ENCODE measurements around the gene LYPD6. TPM values are rescaled to one million over a fixed set of nuclear protein-coding genes. Genes with fewer than 3 reads are reported as not detected.

LYPD6 gene
- polyA plus RNA-seq, 1 of the 3 experiments (the other 2 are of a cell fraction) = 8.1 TPM

DNA sequence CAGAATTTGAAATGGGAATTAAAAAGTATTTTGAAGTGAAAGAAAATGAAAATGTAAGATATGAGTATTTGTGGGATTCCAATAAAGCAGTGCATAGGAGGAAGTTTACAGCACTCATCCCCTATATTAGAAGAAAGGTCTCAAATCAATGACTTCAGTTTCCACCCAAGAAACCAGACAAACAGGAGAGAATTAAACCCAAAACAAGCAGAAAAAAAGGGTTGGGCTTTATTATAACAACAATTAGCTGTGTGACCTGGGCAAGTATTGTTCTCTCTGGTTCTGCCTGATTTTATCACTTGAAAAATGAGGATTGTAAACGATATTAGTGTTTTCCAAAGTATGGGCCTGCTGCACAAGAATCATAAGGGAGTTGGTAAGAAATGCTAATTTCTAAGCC, 18.3 kb upstream of the LYPD6 start (continued):
- TF ChIP-seq, protein P1, sequence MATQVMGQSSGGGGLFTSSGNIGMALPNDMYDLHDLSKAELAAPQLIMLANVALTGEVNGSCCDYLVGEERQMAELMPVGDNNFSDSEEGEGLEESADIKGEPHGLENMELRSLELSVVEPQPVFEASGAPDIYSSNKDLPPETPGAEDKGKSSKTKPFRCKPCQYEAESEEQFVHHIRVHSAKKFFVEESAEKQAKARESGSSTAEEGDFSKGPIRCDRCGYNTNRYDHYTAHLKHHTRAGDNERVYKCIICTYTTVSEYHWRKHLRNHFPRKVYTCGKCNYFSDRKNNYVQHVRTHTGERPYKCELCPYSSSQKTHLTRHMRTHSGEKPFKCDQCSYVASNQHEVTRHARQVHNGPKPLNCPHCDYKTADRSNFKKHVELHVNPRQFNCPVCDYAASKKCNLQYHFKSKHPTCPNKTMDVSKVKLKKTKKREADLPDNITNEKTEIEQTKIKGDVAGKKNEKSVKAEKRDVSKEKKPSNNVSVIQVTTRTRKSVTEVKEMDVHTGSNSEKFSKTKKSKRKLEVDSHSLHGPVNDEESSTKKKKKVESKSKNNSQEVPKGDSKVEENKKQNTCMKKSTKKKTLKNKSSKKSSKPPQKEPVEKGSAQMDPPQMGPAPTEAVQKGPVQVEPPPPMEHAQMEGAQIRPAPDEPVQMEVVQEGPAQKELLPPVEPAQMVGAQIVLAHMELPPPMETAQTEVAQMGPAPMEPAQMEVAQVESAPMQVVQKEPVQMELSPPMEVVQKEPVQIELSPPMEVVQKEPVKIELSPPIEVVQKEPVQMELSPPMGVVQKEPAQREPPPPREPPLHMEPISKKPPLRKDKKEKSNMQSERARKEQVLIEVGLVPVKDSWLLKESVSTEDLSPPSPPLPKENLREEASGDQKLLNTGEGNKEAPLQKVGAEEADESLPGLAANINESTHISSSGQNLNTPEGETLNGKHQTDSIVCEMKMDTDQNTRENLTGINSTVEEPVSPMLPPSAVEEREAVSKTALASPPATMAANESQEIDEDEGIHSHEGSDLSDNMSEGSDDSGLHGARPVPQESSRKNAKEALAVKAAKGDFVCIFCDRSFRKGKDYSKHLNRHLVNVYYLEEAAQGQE (IDR thresholded peaks at IDR 0.05; ENCODE audit: low read depth, low read length) = no peak

DNA sequence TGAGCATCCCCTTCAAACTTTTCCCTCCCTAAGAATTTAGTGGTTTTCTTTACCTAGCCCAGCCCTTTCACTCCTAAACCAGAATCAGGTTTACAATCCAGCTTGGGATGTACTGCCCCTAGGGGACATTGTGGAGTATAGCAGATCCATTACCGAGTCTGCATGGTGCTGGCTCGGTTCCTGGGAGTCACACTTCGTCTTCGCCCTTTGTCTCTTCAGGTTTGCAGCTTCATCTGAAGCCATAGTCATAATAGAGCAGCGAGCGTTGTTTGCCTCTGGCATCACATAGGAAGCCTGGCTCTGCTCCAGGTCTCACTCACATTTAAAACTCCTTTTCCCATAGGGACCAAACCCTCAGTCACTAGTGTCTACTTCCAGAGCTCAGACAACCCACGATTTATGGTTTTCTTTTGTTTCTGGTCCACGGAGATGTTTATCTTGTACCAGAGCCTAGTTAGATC, 16.8 kb upstream of the LYPD6 start:
- Histone ChIP-seq H3K4me1 (ENCODE audit: control insufficient read depth in 1 of 2, insufficient read depth in 2 of 2, low read depth in 1 of 2, low read length in 1 of 2) (peaks cover 0 to 9% of the 10 kb centered on the region in 2 experiments; a peak in 2 of 4 replicates), H3K9ac (no peak overlapping the region), H2AFZ (ENCODE audit: low read depth) (0 out of 2 replicates have a peak overlapping the region, but pooled peaks have one; percentile 59), H4K20me1 (ENCODE audit: insufficient read depth) (no peaks in the 10 kb centered on the region), H3K27ac (ENCODE audit: low read depth in 2 of 2, low read length in 1 of 2) (peak overlapping the region in 1 of 2 experiments; percentile 43; a peak in 1 of 4 replicates), H3K9me2 (no peaks in the 10 kb centered on the region), H3K4me3 (ENCODE audit: low read depth in 2 of 2, low read length in 1 of 2) (no peak overlapping the region; a peak in 2 of 4 replicates), H3K36me3 (replicated peaks in 1 of 2; ENCODE audit: control insufficient read depth in 1 of 2, insufficient read depth in 2 of 2, low read length in 1 of 2) (no peaks in the 10 kb centered on the region), H3F3A (replicated peaks; ENCODE audit: insufficient read depth) (no peaks in the 10 kb centered on the region), H3K4me2 (peak overlapping the region; percentile 29), H3K9me3 (no peaks in the 10 kb centered on the region), H3K79me2 (ENCODE audit: insufficient read depth) (no peaks in the 10 kb centered on the region), H3K27me3 (ENCODE audit: insufficient read depth) (no peaks in the 10 kb centered on the region)
- ChIA-PET POLR2A (no interaction called here), CTCF (interaction anchor here (0.6 to 2.5 kb wide), 38 partner anchors 8 to 333 kb away, joined by 3 to 46 read pairs (median 4); partner anchors contain the start of gene LYPD6)
- peak; percentile 85 for DNase-seq
- 7% methylated on average over 8 of the region's 8 CpGs for WGBS (ENCODE audit: low lambda C conversion rate)
- TF ChIP-seq NRF1 (IDR thresholded peaks at IDR 0.05; ENCODE audit: low read depth, low read length) (no peak), NFIC (IDR thresholded peaks at IDR 0.05; ENCODE audit: borderline replicate concordance) (peak; percentile 22; the same call in 1 of the 2 replicates), RAD21 (IDR thresholded peaks at IDR 0.05; ENCODE audit: low read length) (peak; percentile 76), GATA2 (CRISPR knock-in tag; IDR thresholded peaks at IDR 0.05) (peak; percentile 44; the same call in 1 of the 2 replicates), EP300 (IDR thresholded peaks at IDR 0.05; ENCODE audit: borderline replicate concordance in 1 of 2, low read depth in 1 of 2, low read length in 1 of 2) (no peak), TCF12 (IDR thresholded peaks at IDR 0.05) (no peak), SMC3 (IDR thresholded peaks at IDR 0.05; ENCODE audit: low read depth, low read length) (peak; percentile 62)
- TF ChIP-seq, protein P2, sequence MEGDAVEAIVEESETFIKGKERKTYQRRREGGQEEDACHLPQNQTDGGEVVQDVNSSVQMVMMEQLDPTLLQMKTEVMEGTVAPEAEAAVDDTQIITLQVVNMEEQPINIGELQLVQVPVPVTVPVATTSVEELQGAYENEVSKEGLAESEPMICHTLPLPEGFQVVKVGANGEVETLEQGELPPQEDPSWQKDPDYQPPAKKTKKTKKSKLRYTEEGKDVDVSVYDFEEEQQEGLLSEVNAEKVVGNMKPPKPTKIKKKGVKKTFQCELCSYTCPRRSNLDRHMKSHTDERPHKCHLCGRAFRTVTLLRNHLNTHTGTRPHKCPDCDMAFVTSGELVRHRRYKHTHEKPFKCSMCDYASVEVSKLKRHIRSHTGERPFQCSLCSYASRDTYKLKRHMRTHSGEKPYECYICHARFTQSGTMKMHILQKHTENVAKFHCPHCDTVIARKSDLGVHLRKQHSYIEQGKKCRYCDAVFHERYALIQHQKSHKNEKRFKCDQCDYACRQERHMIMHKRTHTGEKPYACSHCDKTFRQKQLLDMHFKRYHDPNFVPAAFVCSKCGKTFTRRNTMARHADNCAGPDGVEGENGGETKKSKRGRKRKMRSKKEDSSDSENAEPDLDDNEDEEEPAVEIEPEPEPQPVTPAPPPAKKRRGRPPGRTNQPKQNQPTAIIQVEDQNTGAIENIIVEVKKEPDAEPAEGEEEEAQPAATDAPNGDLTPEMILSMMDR (IDR thresholded peaks at IDR 0.05) = peak; percentile 83

DNA sequence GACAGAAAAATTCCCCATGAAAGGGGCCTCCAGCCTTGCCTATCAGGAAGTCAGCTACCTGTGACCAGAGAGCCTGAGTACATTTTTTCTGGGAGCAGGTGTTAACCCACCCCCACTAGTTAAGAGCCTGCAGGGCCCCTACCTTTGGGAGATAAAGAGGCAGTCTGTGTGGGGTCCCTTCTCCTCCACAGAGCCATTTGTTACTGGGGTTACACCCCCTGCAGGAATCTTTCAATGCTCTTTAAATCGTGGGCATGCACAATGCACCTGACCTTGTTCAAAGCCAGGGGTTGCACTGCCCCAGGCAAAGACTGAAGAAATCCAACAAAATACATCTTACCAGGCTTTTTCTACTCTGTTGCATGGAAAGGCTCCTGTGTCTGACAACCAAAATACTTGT, 15.7 kb upstream of the LYPD6 start:
- no peaks in the 10 kb centered on the region for H3F3A ChIP-seq (replicated peaks; ENCODE audit: insufficient read depth)
- no peak overlapping the region for H2AFZ ChIP-seq (ENCODE audit: low read depth)
- H3K4me3 ChIP-seq (ENCODE audit: low read depth in 2 of 2, low read length in 1 of 2) = no peak overlapping the region
- POLR2A ChIA-PET = no interaction called here
- DNase-seq = no peak
- H3K9me3 ChIP-seq = no peaks in the 10 kb centered on the region
- no peaks in the 10 kb centered on the region for H3K79me2 ChIP-seq (ENCODE audit: insufficient read depth)
- no peaks in the 10 kb centered on the region for H3K9me2 ChIP-seq
- no peaks in the 10 kb centered on the region for H3K27me3 ChIP-seq (ENCODE audit: insufficient read depth)
- H4K20me1 ChIP-seq (ENCODE audit: insufficient read depth) = no peaks in the 10 kb centered on the region
- H3K27ac ChIP-seq (ENCODE audit: low read depth in 2 of 2, low read length in 1 of 2) = no peak overlapping the region
- no peak overlapping the region for H3K4me2 ChIP-seq
- H3K36me3 ChIP-seq (replicated peaks in 1 of 2; ENCODE audit: control insufficient read depth in 1 of 2, insufficient read depth in 2 of 2, low read length in 1 of 2) = no peaks in the 10 kb centered on the region
- peaks cover 0 to 9% of the 10 kb centered on the region in 2 experiments; a peak in 2 of 4 replicates for H3K4me1 ChIP-seq (ENCODE audit: control insufficient read depth in 1 of 2, insufficient read depth in 2 of 2, low read depth in 1 of 2, low read length in 1 of 2)
- H3K9ac ChIP-seq = no peak overlapping the region
- CTCF ChIA-PET = interaction anchor here (2.3 to 2.5 kb wide), 2 partner anchors 10 to 297 kb away, joined by 8 to 46 read pairs; no protein-coding TSS in a partner anchor
- WGBS (ENCODE audit: low lambda C conversion rate) = 83% methylated on average over 1 of the region's 1 CpG
- TF ChIP-seq GABPA (IDR thresholded peaks at IDR 0.05; ENCODE audit: low read depth) (no peak), GATA2 (CRISPR knock-in tag; IDR thresholded peaks at IDR 0.05) (no peak), TAF1 (IDR thresholded peaks at IDR 0.05; ENCODE audit: borderline replicate concordance, low read depth, low read length) (no peak), JUND (IDR thresholded peaks at IDR 0.05) (no peak), ELF1 (IDR thresholded peaks at IDR 0.05) (no peak), NRF1 (IDR thresholded peaks at IDR 0.05; ENCODE audit: low read depth, low read length) (no peak), RAD21 (IDR thresholded peaks at IDR 0.05; ENCODE audit: low read length) (no peak)
- TF ChIP-seq, protein P3, sequence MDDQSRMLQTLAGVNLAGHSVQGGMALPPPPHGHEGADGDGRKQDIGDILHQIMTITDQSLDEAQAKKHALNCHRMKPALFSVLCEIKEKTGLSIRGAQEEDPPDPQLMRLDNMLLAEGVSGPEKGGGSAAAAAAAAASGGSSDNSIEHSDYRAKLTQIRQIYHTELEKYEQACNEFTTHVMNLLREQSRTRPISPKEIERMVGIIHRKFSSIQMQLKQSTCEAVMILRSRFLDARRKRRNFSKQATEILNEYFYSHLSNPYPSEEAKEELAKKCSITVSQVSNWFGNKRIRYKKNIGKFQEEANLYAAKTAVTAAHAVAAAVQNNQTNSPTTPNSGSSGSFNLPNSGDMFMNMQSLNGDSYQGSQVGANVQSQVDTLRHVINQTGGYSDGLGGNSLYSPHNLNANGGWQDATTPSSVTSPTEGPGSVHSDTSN (IDR thresholded peaks at IDR 0.05) = no peak
- TF ChIP-seq, protein P4, sequence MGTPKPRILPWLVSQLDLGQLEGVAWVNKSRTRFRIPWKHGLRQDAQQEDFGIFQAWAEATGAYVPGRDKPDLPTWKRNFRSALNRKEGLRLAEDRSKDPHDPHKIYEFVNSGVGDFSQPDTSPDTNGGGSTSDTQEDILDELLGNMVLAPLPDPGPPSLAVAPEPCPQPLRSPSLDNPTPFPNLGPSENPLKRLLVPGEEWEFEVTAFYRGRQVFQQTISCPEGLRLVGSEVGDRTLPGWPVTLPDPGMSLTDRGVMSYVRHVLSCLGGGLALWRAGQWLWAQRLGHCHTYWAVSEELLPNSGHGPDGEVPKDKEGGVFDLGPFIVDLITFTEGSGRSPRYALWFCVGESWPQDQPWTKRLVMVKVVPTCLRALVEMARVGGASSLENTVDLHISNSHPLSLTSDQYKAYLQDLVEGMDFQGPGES (IDR thresholded peaks at IDR 0.05; ENCODE audit: low read depth, low read length) = no peak
- TF ChIP-seq, protein P2 (IDR thresholded peaks at IDR 0.05) = no peak
